HG03280 (cell line): Measurements from ENCODE around the gene PXYLP1.

Experiments
- ATAC-seq: cut with Tn5 transposase; IDR thresholded peaks from one replicate; pipeline ENCODE4 v1.9.1; 2021; ENCODE audit warnings: mild to moderate bottlenecking, moderate library complexity; ENCODE audit not compliant: unreplicated experiment

PXYLP1 gene

DNA sequence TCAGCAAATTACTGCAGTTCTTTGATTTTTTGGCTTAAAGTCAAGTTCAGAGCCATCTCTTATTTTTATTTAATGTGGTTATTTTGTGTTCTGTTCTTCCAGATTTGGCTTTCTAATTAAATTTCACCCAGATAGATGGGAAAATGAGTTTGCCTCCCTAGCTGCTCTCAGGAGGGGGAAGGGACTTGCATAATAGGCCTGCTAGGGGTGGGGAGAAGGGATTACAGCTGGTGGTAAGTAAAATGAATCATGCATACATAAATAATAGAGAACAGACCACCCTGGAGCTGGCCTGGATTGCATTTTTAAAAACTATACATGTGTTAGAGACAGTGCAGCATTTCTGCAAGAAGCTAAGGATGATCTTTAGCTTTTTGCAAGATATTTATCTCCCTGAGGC is 3.9 kb upstream of the PXYLP1 start:
- no peak for ATAC-seq

DNA sequence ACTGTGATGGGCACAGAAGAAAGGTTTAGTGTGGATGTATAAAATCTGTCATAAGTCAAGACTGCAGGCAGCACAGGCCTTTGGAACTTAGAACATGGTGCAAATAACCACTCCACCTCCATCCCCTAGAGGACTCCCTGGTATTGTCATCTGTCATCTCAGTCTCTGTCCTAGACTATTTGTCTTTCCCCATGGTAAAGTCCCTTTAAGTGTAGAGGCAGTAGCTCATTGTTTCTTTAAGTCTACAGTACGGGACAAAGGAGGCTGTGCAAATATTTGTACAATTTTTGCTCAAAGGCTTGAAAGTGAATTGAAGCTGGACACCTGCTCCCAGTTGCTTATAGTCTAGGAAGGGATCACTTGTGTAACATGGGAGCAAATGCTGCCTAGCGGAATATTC is 3.2 kb upstream of the PXYLP1 start:
- ATAC-seq = no peak

DNA sequence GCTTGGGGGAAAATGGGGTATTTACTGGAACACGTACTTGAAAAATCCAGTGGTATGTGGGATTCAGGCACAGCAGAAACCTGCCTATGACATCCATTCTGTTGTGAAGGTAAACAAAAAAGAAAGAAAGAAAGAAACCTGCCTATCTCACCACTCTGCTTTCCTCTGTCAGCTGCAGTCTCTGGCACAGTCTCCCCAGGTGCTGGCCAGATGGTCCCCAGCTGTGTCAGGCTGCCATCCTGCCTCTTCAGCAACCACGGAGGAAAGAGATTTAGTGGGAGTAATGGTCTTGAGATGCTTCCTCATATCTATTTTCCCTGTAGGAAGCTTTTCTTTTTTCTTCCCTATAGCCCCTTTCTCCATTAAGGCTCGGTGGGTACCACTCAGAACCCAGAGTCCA is 2.5 kb upstream of the PXYLP1 start:
- no peak for ATAC-seq

DNA sequence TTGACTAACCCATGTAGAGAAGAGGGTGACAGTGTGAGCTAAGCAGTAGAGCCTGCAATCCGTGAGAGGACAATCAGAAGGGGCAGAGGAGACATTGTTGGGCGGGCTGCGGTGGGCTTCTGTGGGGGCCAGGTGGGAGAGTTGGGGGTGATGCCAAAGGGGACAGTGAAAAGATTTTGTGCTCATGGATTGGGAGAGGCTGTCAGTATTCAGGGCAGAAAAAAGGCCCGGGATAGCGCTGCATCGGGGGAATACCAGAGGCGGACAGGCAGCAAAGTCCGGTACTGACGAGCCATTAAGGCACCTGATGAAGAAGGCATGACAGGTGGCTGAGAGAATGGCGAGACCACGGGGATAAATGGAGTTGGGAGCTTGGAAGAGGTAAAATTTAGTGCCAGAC is 1.3 kb upstream of the PXYLP1 start:
- ATAC-seq = no peak

DNA sequence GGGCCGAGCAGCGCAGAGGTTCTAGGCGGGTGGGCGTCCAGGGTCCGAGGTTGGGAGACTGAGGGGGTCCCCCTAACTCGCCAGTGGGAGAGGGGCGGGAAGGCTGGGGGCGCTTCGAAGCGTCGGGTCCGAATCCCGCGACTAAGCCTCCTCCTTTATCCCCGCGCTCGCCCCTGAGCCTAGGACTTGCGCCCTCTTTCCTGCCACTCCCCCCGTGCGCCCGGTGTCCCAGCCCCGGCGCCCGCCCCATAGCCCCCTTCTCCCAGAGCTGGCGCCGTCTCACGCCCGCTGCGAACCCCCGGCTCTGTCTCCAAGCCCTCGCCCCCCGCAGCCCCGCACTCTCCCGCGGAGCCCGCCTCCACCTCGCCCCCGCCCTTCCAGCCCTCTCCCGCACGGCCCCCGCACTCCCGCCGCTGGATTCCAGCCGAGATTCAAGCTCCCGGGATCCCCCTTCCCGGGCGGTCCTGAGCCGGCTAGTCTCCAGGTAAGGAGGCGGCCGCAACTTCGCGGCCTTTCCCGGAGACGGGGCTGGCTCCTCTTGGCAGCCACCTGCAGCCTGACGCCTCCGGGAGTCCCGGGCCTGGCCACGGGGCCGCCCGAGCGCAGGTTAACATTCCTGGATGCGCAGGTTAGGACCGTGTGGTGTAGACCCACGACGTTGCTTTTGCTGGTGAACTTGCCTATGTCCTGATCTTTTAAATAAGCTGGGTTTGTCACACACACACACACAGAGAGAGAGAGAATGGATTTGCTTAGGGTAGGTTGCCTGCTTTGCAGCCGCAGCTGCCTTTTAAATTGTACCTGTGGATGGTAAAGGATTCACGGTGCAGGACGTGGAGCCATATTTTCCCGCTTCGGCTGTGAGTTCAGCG is 563 bp downstream of the PXYLP1 start:
- ATAC-seq = peak; percentile 3

DNA sequence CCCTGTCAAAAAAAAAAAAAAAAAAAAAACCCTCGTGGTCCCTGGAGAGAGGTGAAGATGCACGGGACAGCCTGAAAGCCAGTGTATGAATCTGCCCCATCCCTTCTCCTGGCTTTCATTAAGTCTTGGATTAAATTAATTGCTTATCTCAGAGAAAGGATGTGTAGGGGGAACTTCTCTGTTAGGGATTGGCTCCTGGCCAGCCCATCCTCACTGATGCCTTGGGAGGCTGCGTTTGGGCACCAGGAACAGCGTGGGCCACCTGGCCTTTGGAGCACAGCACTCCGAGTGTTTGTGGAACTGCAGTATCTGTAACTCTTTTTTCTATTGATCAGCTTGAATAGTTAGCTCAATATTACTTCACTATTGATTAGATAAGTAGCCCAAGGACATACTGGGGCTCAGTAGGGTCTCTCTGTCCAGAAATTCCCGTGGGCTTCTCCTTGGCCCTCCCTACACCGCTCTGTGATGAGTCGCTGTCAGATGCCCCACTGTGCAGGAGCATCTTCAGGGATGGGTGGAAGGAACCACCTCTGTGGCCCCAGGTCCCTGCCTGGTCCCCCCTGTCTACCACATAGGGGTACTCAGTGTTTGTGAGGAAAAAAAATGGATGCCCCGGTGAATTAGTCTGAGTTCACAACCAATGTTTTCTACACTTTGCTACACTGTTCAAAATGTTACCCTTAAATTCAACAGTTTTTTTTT is 2.0 kb downstream of the PXYLP1 start:
- no peak for ATAC-seq

DNA sequence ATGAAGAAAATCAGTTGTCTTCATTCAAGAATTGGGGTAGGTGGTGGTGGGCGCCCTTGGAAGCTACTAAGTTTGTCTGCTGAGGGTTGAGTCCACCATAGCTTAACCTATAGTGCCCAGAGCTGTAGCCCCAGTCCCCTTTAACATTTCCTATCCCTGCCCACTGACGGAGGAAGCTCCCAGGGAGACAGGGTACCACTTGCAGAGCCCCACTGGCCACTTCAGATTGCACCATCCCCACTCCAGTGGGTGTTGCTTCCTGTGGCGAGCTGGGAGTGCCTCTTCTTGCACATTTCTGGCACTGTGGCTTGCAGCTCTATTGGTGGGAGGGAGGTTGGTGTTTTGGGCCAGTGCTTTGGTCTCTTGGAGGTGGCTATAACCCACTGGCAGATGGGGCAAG is 2.7 kb downstream of the PXYLP1 start:
- ATAC-seq = no peak

DNA sequence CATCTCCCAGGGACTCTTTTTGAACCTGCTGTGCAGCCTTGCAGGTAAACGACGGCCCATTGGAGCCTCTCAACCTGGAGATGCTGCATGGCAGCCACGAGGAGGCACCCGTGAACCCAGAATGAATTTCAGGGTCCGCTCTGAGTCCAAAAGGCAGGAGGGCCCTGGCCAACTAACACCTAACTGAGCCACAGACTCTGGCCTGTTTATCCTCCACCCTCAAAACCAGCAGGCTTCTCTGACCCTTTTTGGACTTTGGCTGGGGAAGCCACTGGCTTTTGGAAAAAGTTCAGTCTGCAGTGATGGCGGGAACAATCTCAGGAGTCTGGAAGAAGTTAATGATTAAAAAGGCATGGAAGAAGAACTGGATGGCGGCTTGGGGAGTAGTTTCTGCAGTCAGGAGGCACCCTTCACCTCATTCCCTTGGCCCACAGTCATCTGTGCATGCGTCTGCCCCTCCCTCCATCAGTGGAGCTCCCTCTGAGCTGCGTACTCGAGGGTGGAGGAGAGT is 4.1 kb downstream of the PXYLP1 start:
- ATAC-seq = no peak

DNA sequence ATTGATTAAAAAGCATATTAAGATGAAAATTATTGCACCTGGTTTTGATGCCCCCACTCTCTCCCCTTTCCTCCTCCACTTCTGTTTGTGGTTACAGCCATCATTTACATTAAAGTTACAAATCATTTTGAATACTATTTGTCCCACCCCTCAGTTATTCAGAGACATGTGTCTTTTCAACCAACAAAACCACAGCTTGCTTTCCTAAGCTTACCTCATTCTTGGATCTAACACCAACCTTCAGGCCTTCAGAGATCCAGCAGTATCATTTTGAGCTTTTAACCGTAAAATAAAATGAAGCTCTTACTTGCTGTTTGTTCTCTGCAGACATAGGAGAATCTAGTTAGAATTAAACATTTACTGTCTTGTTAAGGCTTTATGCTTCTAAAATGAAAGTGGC is 4.7 kb downstream of the PXYLP1 start:
- ATAC-seq = no peak

DNA sequence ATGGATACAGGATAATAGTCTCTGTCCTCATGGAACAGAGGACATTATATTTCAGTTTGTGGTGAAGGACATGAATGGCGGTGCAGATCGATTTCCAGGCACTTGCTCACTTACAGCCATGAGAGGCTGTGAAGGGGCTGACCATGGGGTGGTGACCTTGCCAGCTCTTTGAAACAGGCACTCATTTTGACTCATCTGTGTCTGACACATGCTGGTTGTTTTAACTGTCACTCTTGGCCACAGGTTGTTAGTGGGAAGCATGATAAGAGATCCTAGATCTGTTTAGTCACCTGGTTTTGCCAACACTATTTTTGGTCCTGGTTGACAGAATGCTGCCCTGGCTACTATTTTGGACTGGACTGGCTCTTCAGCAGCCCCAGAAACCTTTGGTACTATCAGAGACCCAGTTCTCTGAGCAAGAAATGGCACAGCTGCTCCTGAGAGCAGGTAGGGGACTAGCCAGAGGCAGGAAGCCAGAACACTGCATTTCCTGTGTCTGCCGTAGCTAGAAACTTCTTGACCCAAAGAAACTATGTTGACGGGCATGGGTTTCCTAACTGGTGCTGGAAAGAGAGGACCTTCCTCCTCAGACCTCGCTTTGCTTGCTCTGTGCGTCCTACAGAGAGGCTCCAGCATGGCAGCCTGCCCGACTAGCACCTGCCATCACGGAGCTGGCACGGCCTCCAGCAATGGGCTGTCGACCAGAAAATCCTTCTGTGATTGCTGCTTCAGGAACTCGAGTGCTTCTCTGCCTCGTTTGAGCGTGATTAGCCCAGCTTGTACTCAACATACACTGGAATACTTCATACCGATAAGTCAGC is 6.3 kb downstream of the PXYLP1 start:
- no peak for ATAC-seq

DNA sequence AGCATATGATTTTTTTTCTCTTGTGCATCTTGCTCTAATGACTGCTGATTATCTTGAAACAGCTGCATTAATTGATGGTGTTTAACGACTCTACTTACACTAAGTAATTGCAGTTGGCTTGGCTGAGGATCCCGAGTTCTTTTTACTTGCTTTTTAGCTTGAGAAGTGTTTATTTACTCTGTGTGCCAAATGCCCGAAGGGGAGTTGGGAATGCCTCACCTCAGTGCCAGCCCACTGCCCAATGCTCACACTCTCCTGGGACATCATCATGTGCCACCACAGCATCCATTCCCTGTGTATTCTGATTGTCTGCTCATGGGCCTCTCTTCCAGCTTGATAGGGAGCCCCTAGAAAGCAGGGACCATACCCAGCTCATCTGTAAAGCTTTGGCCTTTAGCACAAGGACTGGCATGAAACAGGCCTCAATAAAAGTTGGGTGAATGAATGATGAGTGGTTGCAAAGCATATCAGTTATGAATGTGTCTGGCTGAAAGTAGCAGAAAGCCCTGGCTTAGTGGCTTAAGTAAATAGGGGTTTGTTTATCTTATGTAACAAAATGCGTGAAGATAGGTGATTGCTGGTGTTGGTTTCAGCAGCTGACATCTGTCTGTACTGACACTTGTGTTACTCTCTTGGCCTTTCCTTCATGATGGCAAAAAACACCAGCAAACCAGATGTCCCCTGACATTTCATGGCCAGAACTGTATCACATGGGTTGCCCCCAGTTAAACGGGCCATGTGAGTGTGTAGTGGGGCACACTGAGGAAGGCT is 8.1 kb downstream of the PXYLP1 start:
- ATAC-seq = no peak

DNA sequence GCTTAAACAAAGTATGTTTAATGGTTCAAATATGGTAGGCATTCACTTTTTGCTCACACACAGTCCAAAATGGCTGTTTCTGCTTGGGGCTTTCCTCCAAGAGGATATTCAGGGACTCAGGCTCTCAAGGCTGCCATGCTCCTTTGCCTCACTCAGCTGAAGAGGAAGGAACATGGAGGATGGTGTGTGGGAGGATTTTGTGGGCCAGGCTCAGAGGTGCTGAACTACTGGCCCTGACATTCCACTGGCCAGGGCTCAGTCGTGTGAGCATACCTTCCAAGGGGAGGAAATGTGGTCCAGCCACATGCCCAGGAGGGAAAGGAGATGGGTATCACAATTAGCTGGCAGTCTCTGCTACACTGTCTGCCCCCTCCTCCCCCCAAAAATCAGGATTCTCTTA is 8.7 kb downstream of the PXYLP1 start:
- ATAC-seq = no peak

DNA sequence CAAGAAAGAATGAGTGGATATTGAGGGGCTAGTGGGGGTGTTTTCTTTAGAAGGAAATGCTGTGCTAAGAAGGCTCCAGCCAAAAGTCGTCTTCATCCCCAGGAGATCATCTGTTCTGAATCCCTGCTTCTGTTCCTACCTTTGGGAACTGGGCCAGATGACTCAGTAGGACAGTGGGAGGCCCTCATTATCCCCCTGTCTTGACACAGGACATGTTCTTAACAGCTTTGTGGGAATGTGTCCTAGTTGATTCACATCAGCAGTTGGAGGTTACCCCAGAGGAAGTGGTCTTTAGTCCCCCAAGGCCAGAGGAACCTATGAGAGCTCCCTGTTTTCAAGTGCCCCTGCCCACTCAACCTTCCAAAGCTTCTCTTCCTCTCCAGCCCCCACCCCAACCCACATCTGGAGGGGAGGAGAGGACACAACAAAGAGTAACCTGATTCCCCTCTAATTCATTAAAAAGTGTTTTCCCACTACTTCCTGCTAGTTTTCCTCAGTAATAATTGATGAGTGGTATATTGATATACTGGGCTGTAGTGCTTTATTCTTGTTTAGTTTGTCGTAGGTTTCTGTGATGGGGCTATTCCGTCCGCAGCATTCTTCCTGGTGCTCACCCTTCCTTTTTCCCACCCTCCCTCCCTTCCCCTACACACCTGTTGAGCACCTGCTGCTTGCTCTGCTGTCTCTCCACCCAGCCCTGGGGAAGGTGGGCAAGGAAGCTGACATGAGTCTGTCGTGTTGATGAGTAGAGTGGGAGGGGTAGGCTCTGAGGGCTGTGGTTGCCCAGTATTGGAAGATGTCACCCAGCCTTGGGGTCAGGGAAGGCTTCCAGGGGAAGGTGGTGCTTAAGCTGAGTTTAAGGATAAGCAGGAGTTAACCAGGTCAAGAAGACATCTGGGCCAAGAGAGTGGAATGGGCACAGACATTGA is 9.3 kb downstream of the PXYLP1 start:
- no peak for ATAC-seq

DNA sequence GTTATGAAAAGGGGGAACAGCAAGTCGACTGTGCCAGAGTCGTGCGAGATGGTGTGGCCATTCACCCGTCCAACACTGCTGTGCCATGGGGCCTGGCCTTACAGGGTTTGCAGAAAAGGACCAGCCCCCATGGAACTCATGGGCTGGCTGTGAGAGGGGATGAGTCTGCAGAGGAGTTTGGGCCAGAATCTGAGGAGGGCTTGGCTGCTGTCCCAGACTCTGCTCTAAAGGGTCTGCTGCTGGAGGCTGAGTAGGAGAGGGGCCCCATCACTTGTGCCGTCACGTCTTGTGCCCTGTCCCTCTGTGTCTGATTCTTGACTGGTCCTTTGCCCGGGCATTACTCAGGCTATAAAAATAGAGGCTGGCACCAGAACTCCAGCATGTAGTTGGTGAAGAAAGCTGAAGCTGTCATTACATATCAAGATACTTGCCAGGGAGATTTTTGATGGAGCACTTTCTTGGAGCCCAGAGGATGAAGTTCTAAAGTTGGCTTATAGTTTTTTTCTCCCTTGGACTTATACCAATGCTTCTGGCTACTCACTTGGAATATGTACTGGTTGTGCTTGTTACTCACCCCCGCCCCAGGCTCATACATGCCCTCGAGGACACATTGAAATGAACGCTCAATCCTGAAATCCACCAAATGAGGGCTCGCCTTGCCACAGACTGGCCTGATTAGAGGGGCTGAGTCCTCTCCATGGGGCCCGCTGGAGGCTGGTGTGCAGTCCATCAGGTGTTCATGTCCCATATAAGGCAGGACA is 10.2 kb downstream of the PXYLP1 start:
- ATAC-seq = no peak

DNA sequence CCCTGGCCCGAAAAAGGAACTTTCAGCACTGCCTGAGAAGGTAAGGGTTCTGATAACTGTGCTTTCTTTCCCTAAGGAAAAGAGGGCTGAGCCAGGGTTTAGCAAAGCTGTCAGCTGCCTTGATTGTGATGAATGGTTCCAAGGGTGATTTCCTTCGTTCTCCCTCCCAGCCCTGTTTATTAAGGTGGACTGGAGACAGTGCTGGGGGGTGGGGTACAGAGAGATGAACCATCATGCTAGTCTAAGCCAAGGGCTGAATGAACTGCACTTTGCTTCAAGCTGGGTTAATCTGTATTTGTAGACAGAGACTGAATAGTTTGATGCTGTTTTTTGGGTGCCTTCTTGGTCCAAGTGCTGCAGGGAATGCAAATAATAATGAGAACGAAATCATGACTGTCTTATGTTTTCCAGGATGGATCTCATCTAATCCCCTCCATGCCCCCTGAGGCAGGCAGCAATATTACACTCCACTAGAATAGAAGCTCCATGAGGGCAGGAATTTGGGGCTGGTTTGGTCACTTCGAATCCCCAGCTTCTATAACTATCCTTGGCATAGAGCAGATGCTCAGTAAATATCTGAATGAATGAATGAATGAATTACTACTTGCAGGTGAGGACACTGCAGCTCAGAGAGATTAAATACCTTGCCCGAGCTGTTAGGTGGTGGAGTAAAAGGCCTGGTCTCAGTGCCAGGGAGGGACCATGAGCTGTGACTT is 10.9 kb downstream of the PXYLP1 start:
- no peak for ATAC-seq

DNA sequence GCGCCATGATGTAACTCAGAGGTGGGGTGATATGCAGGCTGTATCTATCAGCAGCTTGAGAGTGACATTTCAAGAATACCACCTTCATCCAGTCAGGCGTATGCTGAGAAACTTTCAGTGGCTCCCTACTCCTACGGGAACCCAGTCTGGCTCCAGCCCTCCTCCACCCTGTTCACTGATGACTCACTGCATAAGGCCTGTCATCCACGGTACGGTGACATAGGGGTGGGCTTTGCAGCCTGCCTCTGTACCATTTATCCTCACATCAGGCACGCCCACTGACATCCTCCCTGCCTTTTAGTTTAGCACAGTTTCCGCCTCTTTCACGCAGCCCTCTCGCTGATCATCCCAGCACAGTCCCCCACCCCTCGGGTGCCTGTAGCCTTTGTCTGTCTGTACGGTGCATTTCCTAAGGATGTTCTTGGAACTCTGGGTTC is 11.7 kb downstream of the PXYLP1 start:
- no peak for ATAC-seq

DNA sequence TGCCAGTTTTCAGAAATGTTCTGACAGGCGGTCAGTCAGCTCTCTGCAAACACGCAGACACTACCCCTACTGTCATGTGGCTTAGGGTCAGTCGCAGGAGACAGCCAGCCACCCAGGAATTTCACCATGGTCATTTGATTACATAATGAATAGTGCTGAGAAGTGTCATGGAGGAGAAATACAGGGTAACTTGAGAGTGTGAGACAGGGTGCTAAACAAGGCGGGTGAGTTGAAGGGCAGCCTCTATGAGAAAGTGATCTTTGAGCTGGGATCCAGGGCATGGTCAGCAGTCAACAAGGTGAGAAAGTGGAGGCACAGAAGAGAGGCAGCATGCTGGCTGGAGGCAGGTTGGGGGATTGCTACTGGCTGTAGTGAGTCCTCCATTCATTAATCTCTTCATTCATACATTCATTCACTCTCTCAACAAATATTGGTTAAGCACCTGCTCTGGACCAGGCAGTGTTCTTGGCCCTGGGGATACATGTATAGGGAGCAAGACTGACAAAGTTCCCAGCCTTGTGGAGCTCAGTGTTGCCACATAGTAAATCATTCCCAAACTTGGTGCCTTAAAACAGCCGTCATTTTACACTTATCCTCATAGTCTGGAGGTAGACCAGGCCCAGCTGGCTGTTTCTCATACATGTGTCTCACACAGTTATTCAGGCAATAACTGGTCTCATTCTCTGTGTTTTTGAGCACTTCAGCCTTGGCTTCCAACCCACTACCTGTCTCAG is 14.8 kb downstream of the PXYLP1 start:
- no peak for ATAC-seq

DNA sequence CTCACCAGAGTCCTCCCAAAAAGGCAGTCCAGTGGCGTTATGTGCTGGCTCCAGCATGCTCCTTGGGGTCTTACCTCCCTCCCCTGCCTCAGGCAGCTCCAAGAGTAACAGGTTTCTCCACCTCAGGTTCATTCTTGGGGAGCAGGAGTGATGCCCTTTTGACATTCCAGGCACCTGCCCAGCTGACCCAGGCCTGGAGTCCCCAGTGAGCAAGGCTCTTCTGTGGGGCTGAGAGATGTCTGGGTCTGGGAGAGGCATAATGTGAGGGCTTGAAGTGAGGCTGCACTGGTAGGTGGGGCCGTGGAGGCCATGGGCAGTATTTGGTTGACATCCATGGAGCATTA is 15.3 kb downstream of the PXYLP1 start:
- ATAC-seq = no peak
